OCI-LY3 (cell line): ENCODE results near the gene TBKBP1.

Source experiments
- H2AFZ ChIP-seq: fragments of 200-600, 300-600 bp; shearing (Covaris generic); 2 replicates; pipeline ENCODE4 v1.6.0; 2014; ENCODE audit warnings: antibody characterized with exemption, low read depth, low read length
- H3K27ac ChIP-seq: fragments of 200-600, 300-600 bp; sonication (generic); 2 replicates; pipeline ENCODE4 v1.5.1; 2014; ENCODE audit warnings: mild to moderate bottlenecking, low read length, moderate library complexity, mixed read lengths
- H3K27me3 ChIP-seq: fragments of 200-600, 300-600 bp; sonication (generic); 2 replicates; pipeline ENCODE4 v1.6.1; 2014; ENCODE audit warnings: low read depth, low read length, mixed read lengths
- H3K36me3 ChIP-seq: fragments of 200-600, 300-600 bp; sonication (generic); replicated peaks from 2 replicates; pipeline ENCODE3; 2014; ENCODE audit warnings: low read depth, low read length, mixed read lengths
- H3K4me1 ChIP-seq: fragments of 300-600, 200-600 bp; sonication (generic); 2 replicates; pipeline ENCODE4 v1.6.1; 2014; ENCODE audit warnings: low read length, mixed read lengths
- H3K4me2 ChIP-seq: fragments of 200-600, 300-600 bp; sonication (generic); 2 replicates; pipeline ENCODE4 v1.6.1; 2014; ENCODE audit warnings: low read length, mixed read lengths
- H3K4me3 ChIP-seq: fragments of 300-600, 200-600 bp; sonication (generic); 2 replicates; pipeline ENCODE4 v1.5.1; 2014; ENCODE audit warnings: antibody characterized with exemption, mild to moderate bottlenecking, low read length, moderate library complexity
- H3K79me2 ChIP-seq: fragments of 300-600, 200-600 bp; shearing (Covaris generic); 2 replicates; pipeline ENCODE4 v1.6.1; 2014; ENCODE audit warnings: mild to moderate bottlenecking, low read length, mixed read lengths
- H3K9ac ChIP-seq: fragments of 300-600, 200-600 bp; shearing (Covaris generic); 2 replicates; pipeline ENCODE4 v1.6.0; 2014; ENCODE audit warnings: mild to moderate bottlenecking, low read length, moderate library complexity
- H3K9me3 ChIP-seq: fragments of 200-600, 300-600 bp; shearing (Covaris generic); 2 replicates; pipeline ENCODE4 v1.6.1; 2014; ENCODE audit warnings: low read length, mixed read lengths; ENCODE audit not compliant: insufficient read depth
- H4K20me1 ChIP-seq: fragments of 200-600, 300-600 bp; sonication (generic); 2 replicates; pipeline ENCODE4 v1.6.1; 2016; ENCODE audit warnings: low read length, mixed read lengths; ENCODE audit not compliant: insufficient read depth
- EZH2phosphoT487 ChIP-seq: fragments of 200-600 bp; shearing (Covaris generic); IDR thresholded peaks from 2 replicates; pipeline ENCODE4 v1.6.1; 2018; ENCODE audit warnings: antibody characterized with exemption, mixed run types, low read depth
- TF ChIP-seq, protein P1 (sequence below): fragments of 200-600, 300-600 bp; sonication (generic); IDR thresholded peaks from 2 replicates; pipeline ENCODE4 v1.5.1; 2014; ENCODE audit warnings: antibody characterized with exemption, low read length, low read depth

TBKBP1 gene

DNA sequence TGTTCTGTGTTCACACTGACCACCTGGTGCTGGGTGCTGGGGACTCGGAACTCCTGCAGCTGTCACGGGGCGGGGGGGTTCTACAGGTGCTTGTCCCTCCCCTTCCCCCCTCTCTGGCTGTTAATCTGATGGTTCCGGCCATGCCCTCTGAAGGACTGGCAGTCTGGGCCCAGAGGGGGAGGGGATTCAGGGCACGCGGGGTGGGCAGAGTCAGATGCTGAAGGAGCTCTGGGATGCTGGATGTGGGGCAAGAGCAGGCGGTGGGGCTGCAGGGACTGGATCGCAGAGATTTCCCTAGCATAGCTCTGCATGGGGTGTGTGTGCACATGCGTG is 33.7 kb downstream of the TBKBP1 start:
- Histone ChIP-seq H3K27ac (no peak overlapping the region), H3K36me3 (no peaks in the 10 kb centered on the region), H3K27me3 (peaks cover 89% of the 10 kb centered on the region), H3K4me2 (no peak overlapping the region), H4K20me1 (0 out of 2 replicates have a peak, but pooled peaks cover 5% of the 10 kb centered on the region), H3K79me2 (no peaks in the 10 kb centered on the region), H3K4me3 (no peak overlapping the region), H3K4me1 (no peaks in the 10 kb centered on the region), H3K9me3 (no peaks in the 10 kb centered on the region), H3K9ac (no peak overlapping the region), H2AFZ (no peak overlapping the region)
- TF ChIP-seq, protein P1, sequence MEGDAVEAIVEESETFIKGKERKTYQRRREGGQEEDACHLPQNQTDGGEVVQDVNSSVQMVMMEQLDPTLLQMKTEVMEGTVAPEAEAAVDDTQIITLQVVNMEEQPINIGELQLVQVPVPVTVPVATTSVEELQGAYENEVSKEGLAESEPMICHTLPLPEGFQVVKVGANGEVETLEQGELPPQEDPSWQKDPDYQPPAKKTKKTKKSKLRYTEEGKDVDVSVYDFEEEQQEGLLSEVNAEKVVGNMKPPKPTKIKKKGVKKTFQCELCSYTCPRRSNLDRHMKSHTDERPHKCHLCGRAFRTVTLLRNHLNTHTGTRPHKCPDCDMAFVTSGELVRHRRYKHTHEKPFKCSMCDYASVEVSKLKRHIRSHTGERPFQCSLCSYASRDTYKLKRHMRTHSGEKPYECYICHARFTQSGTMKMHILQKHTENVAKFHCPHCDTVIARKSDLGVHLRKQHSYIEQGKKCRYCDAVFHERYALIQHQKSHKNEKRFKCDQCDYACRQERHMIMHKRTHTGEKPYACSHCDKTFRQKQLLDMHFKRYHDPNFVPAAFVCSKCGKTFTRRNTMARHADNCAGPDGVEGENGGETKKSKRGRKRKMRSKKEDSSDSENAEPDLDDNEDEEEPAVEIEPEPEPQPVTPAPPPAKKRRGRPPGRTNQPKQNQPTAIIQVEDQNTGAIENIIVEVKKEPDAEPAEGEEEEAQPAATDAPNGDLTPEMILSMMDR: no peak
- no peak for TF ChIP-seq EZH2phosphoT487

DNA sequence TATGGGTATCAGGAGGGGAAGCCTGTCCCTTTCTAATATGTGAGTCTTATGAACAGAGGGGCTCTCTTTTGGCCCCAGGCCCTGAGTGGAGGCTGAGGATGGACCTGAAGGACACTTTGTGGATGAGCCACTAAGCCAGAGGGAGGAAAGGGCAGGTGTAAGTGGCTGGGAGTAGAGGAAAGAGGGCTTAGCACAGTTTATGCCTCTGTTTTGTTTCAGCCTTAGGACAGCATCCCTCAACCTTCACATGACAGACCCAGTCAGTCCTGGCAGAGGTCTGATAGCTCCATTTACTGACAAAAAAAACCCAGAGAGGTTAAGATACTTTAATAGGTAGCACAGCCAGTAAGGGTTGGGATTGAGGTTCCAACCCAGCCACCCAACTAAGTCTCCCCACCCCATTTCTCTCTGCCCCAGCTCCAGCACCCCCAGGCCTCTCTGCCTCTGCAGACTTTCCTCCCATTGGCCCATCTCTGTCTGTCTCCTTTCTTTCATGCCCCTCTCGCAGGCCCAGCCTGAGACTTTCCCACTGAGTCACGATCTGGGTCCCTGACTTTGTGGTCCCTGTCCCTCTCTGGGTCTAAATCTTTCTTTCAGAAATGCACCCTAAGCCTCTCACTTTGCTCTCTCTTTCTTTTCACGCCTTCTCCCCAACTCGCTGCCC is 34.4 kb downstream of the TBKBP1 start:
- TF ChIP-seq, protein P1: no peak
- no peak for TF ChIP-seq EZH2phosphoT487
- Histone ChIP-seq H3K4me1 (no peaks in the 10 kb centered on the region), H3K27ac (no peak overlapping the region), H3K4me3 (no peak overlapping the region), H3K9ac (no peak overlapping the region), H3K9me3 (no peaks in the 10 kb centered on the region), H3K36me3 (no peaks in the 10 kb centered on the region), H2AFZ (no peak overlapping the region), H3K4me2 (no peak overlapping the region), H3K27me3 (peaks cover 88% of the 10 kb centered on the region), H3K79me2 (no peaks in the 10 kb centered on the region), H4K20me1 (0 out of 2 replicates have a peak, but pooled peaks cover 5% of the 10 kb centered on the region)

- H3K79me2 ChIP-seq: no peaks in the 10 kb centered on the region
- H3K9me3 ChIP-seq: no peaks in the 10 kb centered on the region
- H2AFZ ChIP-seq: no peak overlapping the region
- H3K4me3 ChIP-seq: no peak overlapping the region
- no peaks in the 10 kb centered on the region for H3K4me1 ChIP-seq
- no peak overlapping the region for H3K4me2 ChIP-seq
- TF ChIP-seq, protein P1: no peak
- no peak for TF ChIP-seq EZH2phosphoT487
- H3K9ac ChIP-seq: no peak overlapping the region
- no peaks in the 10 kb centered on the region for H3K36me3 ChIP-seq
- H3K27ac ChIP-seq: no peak overlapping the region
- peaks cover 84% of the 10 kb centered on the region for H3K27me3 ChIP-seq
- 0 out of 2 replicates have a peak, but pooled peaks cover 2% of the 10 kb centered on the region for H4K20me1 ChIP-seq
Observed at GRCh38 chr17:47729476-47729875, 35.5 kb downstream of the TBKBP1 start.

- H3K27me3 ChIP-seq: peaks cover 72% of the 10 kb centered on the region
- TF ChIP-seq, protein P1: no peak
- TF ChIP-seq EZH2phosphoT487: no peak
- H3K4me2 ChIP-seq: no peak overlapping the region
Observed at GRCh38 chr17:47730681-47731080, 36.7 kb downstream of the TBKBP1 start.

More at GRCh38 chr17:47730681-47731080, 36.7 kb downstream of the TBKBP1 start:
- Histone ChIP-seq H3K4me1 (peaks cover 7% of the 10 kb centered on the region), H3K36me3 (no peaks in the 10 kb centered on the region), H3K4me3 (no peak overlapping the region), H3K27ac (no peak overlapping the region), H3K9me3 (no peaks in the 10 kb centered on the region), H3K79me2 (no peaks in the 10 kb centered on the region), H3K9ac (no peak overlapping the region), H4K20me1 (no peaks in the 10 kb centered on the region), H2AFZ (no peak overlapping the region)
